Activated CD4-positive, alpha-beta T cell treated with anti-CD3 and anti-CD28 coated beads, Interleukin-2, Interleukin-6, amounts not matched to agents 100 ng/mL and 50 ng/mL, durations not matched to agents 16 hours and 8 hours (primary cell): ENCODE results near the gene FIG4.
"Not testable (repeated sequence)": the region's sequence is repeated elsewhere in the genome, so short reads cannot be mapped to it uniquely, and the experiment has no call there.

Experiments
- DNase-seq: peaks from one replicate; pipeline ENCODE4 v3.0.0-alpha.2; 2020

Gene FIG4

DNA sequence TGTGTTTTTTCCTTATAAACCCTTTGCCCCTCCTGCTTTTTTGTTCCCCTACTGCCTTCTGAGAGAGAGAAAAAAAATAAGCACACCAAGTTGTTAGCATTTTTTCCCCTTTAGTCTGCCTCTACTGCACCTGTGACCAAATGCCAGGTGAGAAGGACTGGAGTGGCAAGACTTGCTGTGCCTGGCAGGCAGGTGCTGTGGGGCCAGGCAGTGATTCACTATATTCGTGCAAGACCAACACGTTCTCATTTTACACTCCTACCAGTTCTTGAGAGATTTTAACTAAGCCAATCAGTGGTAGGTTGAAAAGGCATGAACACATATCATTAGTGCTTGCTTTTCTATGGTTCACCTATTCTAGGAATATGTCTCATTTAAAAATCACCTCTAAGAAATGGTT lies 109.7 kb downstream of the FIG4 start:
- DNase-seq, result no peak

DNA sequence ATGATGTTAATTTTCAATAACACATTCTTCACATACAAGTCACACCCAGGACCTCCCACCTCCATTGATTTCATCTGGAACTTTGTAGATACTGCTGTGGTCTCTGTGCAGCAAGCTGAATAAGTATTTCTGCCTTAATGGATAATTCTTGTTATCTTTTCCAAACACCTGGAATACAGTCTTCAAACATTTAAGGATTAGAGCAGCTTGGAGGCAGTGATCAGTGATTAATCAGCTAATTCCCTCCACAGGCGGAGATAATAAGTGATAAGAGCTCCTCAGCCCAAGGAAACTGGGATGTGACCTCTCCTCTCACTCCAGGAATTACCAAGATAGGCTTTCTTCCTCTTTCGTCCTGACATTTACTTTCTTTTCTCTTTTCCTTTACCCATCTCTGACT lies 110.7 kb downstream of the FIG4 start:
- no peak for DNase-seq

DNA sequence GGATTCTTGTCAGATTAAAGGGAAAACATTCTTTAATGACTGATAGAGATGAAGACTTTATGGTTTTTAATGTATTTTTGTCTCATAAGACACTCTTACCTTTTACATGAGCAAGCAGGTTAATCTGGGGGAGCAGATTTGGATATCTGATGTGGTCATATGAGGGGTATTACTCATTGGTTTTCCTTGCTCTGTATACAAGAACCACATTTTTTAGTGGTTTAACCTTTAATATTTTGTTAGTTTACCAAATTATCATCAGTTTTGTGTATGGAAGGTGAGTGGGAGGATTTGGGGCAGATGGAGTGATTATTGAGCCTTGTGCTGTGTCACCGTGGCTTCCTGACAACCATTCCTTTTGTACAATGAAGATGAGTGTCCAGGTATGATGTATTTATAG lies 112.9 kb downstream of the FIG4 start:
- DNase-seq, result no peak

DNA sequence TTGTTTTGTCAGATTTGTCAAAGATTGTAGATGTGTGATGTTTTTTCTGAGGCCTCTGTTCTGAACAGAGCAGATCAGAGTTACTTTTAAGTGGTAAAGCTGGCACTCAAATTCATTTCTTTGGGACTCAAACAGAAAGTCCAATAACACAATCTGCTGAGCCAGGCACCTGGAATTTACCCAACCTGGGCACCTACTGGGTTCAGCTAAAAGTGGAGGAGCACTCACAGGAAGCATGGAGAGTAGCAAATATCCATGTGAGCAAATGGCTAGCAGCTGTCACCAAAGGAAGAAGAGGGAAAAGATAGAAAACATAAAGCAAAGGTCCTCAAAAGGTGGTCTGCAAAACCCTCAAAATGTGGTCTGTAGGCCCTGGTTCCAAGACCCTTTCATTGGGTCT lies 116.8 kb downstream of the FIG4 start:
- DNase-seq, result no peak

DNA sequence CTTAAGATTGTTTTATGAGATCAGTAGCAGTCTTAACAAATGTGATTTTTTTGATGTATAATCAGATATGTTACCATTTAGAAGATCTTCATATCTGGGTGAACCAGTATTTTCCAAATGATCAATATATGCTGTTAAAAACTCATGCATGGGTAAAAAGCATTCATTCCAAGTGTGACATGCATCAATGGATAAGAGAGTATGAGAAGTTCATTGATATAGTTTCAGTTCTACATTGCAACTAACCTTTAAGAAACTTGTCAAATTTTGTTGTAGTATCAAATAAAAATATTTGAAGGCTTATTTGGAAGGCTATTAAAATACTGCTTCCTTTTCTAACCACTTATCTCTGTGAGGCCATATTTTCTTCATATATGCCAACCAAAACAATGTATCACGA lies 117.7 kb downstream of the FIG4 start:
- no peak for DNase-seq

DNA sequence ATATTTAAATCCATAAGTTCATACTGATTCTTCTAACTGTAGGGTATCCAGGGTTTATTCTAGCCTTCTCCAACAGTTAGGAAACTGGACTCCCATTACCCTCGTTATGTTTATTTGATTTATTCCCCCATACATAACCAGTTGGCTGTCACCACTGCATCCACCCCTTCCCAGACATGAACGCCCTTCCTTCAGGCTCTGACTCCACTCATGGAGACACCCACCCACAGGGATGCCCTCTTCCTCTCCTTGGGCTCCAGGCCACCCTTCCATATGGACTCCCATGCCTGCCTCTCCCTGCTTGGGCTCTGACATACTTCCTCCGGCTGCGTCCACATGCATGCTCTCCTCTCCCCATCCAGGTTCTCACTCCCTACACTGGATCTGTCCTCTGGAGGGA lies 124.0 kb downstream of the FIG4 start:
- DNase-seq, result no peak

DNA sequence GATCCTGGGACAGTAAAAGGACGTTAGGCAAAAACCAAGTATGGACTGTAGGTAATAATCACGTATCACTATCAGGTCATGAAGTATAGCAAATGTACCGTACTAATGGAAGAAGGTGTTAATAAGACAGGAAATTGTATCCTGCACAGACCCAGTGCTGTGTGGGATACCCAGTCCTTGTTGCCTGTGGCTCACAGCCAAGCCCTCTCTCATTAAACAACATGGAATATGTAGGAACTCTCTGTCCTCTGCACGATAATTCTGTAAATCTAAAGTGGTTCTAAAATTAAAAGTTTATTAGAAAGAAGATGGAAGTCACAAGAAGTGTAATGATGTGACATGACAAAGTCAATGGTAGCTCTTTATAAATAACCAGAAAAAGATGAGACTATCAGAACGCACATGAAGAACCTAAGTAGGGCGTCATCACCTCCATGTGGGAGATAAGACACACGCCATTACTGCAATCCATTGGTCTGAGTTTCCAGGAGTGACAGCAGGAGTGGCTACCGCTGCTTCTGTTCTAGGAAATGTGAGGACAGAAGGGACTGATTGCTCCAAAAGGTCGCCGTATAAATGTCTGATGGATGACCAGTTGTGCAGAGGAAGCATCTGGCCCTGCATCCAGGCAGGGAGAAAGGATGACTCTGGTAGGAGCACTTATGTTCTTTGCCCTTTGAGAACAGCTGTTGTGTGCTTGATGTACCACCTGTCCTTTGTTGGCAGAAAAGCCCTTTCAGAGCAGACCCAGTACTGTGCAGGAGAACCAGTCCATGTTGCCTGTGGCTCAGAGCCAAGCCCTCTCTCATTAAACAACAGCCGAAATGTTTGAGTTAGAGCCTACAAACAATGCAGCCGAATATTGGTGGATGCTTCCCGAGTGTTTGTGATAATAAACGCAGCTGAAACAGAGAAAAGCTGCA lies 125.6 kb downstream of the FIG4 start:
- DNase-seq, result no peak

DNA sequence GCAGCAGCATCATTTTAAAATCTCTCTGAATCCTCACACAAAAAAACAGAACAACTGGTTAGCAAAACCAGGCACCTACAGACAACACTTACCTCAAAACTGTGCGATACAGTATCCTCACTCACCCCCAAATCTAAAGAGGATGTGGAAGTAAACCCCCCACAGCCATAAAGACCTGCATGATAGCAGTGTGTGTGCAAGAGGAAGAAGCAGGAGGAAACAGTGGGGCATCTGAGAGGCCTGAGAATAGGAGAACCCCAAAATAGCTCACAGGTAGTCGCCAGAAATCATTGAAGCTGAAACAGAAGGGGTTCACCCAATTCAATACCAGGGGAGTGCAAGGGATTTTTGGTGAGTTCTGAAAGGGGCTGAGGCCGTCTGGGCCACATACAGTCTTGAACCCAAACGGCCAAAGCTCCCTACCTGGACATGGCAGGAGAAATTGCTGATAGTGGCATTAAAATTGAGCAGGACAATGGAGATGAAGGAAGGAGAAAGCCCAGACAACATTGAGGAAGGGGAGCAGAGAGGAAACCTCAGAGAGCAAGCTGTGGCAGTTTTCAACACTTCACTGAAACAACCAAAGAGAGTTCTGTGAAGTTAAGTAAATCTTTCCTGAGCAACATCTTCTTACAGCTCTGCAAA lies 129.7 kb downstream of the FIG4 start:
- no peak for DNase-seq

DNA sequence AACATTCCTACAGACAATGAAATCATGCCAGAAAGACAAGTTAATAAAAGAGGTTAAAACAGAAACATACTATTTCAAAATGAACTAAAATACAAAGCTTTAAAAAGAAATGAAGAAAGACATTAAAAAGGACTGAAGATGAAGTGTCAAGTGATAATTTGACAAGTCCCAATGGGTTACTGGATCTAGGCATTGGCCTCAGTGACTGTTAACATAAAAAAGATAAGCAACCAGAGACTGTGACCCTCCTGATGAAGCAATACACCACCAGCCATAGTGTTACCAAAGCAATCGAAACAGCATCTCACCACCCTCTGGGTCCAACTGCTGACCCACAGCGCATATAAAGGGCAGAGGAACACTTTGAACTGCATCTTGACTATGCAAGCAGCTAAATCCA lies 130.3 kb downstream of the FIG4 start:
- no peak for DNase-seq

DNA sequence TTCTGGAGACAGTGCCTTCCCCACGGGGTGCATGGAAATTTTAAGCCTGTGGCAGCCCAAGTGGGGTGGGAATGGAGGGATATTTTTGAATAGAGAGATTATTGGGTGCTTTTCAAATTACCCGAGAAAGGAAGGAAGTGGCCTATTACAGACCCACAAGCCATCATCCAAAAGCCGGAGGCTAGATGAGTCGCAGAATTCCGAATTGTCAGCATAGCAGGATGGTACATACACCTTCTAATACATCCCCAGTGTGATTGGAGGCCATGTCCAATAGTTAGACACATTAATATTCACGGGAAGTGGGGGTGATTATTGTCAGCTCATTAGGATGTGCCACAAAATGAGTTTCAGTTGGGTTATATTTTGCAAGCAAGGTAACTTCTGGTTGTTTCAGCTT lies 133.0 kb downstream of the FIG4 start:
- no peak for DNase-seq

DNA sequence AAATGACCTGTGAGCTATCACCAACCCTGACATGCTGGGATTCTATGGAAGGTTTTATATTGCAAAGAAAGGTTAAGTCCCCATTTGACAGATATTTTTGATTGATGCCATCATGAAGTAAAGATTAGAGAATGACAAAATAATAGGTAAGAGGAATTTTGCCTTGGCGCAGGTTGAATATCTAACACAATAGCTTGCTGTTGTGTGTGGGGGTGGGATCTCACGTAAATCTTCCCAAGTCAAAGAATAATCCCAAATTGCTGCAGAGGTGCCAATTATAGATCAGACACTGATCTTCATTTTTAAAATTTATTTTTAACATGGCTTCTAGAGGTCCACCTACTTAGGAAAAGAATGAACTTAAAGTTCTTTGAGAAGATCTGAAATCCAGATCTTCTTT lies 135.5 kb downstream of the FIG4 start:
- DNase-seq, result no peak

DNA sequence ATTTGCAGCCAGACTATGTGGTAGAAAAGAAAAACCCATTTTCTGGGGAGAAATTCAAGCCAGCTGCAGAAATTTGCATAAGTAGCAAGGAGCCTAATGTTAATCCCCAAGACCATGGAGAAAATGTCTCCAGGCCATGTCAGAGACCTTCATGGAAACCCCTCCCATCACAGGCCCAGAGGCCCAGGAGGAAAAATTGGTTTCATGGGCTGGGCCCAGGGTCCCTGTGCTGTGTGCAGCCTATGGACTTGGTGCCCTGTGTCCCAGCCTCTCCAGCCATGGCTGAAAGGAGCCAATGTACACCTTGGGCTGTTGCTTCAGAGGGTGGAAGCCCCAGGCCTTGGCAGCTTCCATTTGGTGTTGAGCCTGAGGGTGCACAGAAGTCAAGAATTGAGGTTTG lies 140.3 kb downstream of the FIG4 start:
- DNase-seq, result not testable (repeated sequence)

DNA sequence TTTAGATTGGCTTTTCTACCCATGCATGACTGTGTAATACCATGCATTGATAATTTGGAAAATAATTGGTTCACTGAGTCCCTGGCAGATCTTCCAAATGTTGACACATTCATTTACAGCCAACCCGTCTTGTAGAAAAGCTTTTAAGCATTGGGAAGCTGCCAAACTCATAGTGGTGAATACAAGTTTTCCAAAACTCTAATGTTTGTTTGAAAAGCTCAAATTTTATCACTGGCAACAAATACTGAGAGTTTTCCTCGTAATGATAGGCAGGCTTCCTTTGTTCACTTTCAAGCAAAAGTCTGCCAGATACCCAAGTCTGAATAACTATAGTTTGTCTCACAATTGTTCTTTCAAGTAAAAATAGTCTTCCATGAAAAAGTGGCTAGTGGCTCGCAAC lies 143.0 kb downstream of the FIG4 start:
- DNase-seq, result no peak

DNA sequence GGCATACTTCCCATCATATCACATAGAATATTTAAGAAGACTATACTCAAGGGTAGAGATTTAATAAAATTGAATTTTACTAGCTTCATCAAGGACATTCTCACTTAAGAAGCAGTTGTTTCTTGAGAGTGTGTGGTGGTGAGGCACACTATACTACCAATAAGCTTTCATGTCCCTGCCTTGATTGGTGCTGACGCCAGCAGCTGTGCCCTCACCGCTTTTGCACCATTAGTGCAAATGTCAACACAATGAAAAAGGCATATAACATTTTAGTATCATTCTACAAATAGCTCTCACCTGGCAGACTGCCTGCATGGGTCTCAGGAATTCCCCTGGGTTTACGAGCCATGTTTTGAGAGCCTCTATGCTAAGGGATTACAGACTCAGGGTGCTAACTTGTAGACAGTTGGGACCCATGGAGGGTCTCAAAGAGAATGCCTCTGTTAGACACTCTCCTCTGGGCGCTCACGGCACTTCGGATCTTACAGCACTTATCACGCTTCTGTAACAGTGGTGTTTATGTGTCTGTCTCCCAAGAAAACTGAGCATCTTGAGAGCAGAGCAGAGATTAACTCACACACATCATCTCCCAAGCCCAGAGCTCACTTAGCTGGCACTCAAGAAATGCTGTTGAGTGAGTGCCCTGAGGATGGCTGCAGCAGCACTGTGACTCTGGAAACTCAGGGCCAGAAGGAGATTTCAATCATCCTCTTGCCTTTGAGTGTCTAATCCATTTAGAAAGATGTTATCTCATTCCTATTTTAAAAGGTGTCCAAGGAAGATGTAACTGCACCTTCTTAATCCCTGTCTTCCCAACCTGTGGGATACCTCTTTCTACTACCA lies 143.7 kb downstream of the FIG4 start:
- DNase-seq, result no peak

DNA sequence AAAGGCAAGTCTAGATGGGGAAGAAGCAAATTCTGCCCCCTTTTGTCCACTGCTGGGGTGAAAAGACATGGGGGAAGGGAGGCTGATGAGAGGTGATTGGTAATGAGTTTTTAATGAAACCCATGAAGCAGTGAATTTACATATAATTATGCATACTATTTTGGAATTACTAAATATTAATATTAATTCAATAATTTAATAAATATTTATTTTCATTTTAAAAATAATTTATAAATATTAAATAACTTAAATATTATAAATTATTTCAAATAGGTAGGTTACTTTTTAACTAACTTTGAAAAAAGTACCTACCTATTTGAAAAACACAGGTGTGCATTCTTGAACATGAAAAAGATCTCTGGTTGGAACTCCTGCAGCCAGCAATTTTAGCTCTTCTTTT lies 148.9 kb downstream of the FIG4 start:
- no peak for DNase-seq

DNA sequence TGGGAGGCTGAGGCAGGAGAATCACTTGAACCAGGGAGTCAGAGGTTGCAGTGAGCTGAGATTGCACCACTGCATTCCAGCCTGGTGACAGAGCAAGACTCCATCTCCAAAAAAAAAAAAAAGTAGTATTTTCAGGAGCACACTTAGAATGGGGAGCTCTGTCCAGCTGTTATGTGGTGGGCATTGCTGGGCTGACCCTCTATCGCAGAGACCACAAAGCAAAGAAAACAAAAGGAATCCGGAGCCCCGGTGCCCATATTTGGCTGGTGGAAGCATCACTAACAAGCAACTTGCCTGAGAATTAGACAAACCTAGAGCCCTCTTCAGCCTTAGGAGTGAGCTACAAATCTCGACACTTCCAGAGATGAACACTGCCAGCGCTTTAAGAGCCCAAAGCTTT lies 149.7 kb downstream of the FIG4 start:
- DNase-seq, result no peak

DNA sequence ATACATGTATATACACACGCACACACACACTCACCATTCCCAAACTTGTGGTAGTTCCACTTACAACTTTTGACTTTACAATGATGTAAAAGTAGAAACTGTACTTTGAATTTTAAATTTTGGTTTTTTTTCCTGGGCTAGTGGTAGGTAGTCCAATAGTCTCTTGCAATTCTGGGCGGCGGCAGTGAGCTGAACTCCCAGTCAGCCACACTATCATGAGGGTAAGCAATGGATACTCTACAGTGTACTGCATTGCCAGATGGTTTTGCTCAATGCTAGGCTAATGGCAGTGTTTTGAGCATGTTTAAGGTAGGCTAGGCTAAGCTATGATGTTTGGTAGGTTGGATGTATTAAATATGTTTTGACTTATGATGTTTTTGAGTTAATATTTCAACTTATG lies 150.8 kb downstream of the FIG4 start:
- no peak for DNase-seq

DNA sequence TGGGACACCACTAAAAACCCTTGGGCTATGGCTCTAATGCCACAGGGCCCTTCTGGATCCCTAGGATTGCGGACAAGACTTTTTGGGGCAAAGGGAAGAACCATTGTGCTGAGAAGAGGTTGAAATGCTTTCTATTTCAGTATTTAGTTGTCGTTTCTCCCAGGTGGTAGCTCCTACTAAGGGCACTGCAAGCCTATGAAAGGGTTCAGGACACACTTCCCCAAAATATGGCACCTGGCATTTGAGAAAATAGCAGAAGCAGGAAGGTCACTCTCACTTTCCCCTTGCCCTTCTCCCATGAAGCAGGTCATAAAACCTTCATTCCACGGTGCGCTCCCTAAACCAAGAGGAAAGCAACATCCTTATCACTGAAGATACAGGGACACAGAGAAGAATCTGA lies 161.6 kb downstream of the FIG4 start:
- no peak for DNase-seq

DNA sequence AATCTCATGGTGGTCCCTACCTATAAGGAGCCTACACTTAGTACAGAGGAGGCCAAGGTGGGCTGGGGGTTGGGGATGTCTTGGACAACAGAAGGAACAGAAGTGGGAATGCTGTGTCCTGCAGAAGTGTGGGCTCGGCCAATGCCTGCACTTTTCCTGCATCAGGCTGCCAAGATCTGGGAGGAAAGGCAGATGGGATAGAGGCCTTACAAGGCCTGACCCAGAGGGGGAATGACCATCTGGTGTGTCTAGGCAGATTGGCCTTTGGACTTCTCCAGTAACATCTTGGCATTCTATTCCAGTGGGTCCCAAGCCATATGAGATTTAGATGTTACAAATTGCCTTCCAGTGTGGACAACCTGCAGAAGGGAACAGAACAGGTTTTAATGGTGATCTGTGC lies 162.3 kb downstream of the FIG4 start:
- no peak for DNase-seq

DNA sequence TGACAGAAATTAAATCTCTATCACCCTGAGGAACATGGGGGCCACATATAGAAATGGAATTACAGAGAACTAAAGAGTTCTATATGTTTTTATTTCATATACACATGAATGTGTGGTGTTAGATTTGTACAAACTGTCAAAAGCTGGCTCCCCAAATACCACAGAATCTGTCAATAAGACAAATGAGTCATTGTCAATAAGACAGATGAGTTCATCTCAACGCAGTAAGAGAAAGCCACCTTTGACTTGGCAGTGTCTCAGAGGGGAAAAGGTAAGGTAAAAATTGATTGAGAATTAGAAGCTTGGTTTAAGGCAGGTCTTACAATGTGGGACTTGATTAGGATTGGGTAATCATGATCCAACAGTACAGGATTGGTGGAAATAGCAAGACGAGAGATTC lies 162.9 kb downstream of the FIG4 start:
- no peak for DNase-seq

DNA sequence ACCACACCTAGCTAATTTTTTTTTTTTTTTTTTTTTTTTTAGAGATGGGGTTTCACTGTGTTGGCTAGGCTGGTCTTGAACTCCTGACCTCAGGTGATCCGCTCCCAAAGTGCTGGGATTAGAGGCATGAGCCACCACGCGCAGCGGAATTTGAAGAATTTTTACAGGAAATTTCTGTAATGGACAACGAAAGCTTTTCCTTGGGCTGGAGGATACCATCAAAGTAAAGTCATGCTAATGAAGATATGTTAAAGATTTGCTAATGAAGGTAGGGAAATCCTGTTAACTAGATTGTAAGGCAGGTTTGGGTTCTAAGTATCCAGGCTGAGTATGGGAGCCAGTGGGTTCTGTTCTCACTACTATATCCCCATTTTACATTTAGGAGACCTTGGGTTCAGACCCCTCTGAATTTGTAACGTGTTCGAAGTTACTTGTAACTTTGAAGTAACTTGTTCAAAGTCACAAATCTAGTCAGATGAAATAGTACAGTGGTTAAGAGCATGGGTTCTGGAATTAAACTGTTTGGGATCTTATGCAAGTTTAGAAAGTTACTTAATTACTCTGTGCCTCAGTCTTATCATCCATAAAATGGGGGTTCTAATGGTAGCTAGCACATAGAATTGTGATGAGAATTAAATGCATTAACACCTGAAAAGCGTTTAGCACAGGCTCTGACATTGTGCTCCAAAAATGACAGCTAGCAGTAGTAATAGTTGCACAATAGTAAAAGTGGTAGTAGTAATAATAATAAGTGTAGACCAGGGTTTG lies 163.6 kb downstream of the FIG4 start:
- no peak for DNase-seq

DNA sequence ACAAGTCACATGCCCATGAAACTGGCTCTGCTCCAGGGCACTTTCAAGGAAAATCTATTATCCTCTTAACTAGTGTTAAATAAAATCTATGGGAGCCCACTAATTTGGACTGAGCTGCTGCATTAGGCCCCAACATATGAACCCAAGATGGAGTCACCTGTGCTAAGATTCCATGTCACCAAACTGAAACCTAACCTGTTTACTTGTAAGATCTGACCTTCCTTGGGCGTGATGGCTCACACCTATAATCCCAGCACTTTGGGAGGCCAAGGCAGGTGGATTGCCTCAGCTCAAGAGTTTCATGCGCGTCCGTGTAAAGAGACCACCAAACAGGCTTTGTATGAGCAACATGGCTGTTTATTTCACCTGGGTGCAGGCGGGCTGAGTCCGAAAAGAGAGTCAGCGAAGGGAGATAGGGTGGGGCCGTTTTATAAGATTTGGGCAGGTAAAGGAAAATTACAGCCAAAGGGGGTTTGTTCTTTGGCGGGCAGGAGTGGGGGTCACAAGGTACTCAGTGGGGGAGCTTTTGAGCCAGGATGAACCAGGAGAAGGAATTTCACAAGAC lies 164.5 kb downstream of the FIG4 start:
- DNase-seq, result not testable (repeated sequence)

DNA sequence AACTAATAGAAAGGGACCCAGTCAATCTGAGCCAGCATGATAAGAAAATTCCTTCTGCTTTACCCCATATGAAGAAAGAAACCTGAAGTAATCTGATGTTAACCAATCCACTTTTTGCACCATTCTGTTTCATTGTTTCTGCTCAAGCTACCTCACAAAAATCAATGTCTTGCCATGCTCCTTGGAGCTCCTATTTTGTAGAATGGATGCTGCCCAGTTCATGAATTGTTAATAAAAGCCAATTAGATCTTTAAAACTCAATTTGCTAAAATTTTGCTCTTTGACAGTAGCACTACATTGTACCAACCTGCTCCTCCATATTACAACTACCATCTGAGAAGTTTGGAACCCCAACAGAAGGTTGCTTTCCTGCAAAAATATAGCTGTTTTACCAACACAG lies 170.8 kb downstream of the FIG4 start:
- DNase-seq, result no peak
